ENCODE measurements around the gene PRDX2. TPM values are rescaled to one million over a fixed set of nuclear protein-coding genes. Genes with fewer than 3 reads are reported as not detected.

The PRDX2 gene
- total RNA-seq, 4 donors from 2014 or later = 178 to 303 (median 227) TPM

GRCh38 chr19:12774588-12775555 lies 26.7 kb downstream of the PRDX2 start, which contains the start of gene HOOK2:
Gene HOOK2 (minus strand): TSS chr19:12775552. CDS start chr19:12775449, 103 bp downstream.
- Histone ChIP-seq H3K4me1 (peaks cover 0 to 37% (median 16%) of the 10 kb centered on the region in 3 donors), H3K27ac (peak within 1 kb of the TSS in 3 of 4 donors; percentile 78 to 99 (median 98)), H3K36me3 (peaks cover 0 to 9% of the 10 kb centered on the region in 2 donors), H3K27me3 (no peaks in the 10 kb centered on the region), H3K4me3 (peak within 1 kb of the TSS; percentile 41 to 78), H3K9me3 (no peaks in the 10 kb centered on the region)
- TF ChIP-seq POLR2A (IDR thresholded peaks at IDR 0.05) = peak in 1 of 2 donors; percentile 26
- no peak for TF ChIP-seq EP300 (IDR thresholded peaks at IDR 0.05)
- 40% methylated on average over 1 of the region's 58 CpGs; no CpG with 5 or more reads in 1 of the 2 donors for WGBS, 2 donors (ENCODE audit: low coverage in 1 of 2)
- ATAC-seq = no peak

GRCh38 chr19:12773571-12773970 lies 28.0 kb downstream of the PRDX2 start:
- ATAC-seq = no peak
- WGBS, 2 donors (ENCODE audit: low coverage in 1 of 2) = 73 to 83% methylated on average over 2 of the region's 2 CpGs

GRCh38 chr19:12772323-12772722 lies 29.3 kb downstream of the PRDX2 start:
- no peak for ATAC-seq
- no peak overlapping the region for H3K27ac ChIP-seq
- peaks cover 0 to 27% of the 10 kb centered on the region in 2 donors for H3K36me3 ChIP-seq
- no peaks in the 10 kb centered on the region for H3K27me3 ChIP-seq
- H3K9me3 ChIP-seq = no peaks in the 10 kb centered on the region
- WGBS, 2 donors (ENCODE audit: low coverage in 1 of 2) = 67 to 71% methylated on average over 1 of the region's 4 CpGs
- TF ChIP-seq POLR2AphosphoS5 (IDR thresholded peaks at IDR 0.05) (no peak), CTCF (IDR thresholded peaks at IDR 0.05) (no peak), EP300 (IDR thresholded peaks at IDR 0.05) (no peak), POLR2A (IDR thresholded peaks at IDR 0.05) (no peak)
- H3K4me3 ChIP-seq = no peak overlapping the region
- peaks cover 0 to 12% (median 6%) of the 10 kb centered on the region in 3 donors for H3K4me1 ChIP-seq

More at GRCh38 chr19:12773571-12773970, 28.0 kb downstream of the PRDX2 start:
- Histone ChIP-seq H3K27me3 (no peaks in the 10 kb centered on the region), H3K4me3 (no peak overlapping the region), H3K4me1 (peaks cover 0 to 24% (median 10%) of the 10 kb centered on the region in 3 donors), H3K9me3 (no peaks in the 10 kb centered on the region), H3K36me3 (peaks cover 0 to 17% of the 10 kb centered on the region in 2 donors), H3K27ac (no peak overlapping the region)
- TF ChIP-seq POLR2A (IDR thresholded peaks at IDR 0.05) (no peak), CTCF (IDR thresholded peaks at IDR 0.05) (peak in 2 of 4 experiments; percentile 6 to 26)

GRCh38 chr19:12770922-12771321 lies 30.7 kb downstream of the PRDX2 start:
- WGBS, 2 donors (ENCODE audit: low coverage in 1 of 2) = no CpG with 5 or more reads among the region's 13 CpGs
- H3K4me1 ChIP-seq = peaks cover 0 to 14% (median 3%) of the 10 kb centered on the region in 3 donors

More at GRCh38 chr19:12770922-12771321, 30.7 kb downstream of the PRDX2 start:
- no peaks in the 10 kb centered on the region for H3K27me3 ChIP-seq
- TF ChIP-seq POLR2A (IDR thresholded peaks at IDR 0.05) (no peak), CTCF (IDR thresholded peaks at IDR 0.05) (no peak), EP300 (IDR thresholded peaks at IDR 0.05) (no peak), POLR2AphosphoS5 (IDR thresholded peaks at IDR 0.05) (no peak)
- H3K9me3 ChIP-seq = no peaks in the 10 kb centered on the region
- no peak overlapping the region for H3K27ac ChIP-seq
- H3K36me3 ChIP-seq = peaks cover 0 to 33% of the 10 kb centered on the region in 2 donors
- no peak for ATAC-seq
- no peak overlapping the region for H3K4me3 ChIP-seq
